Measurements from ENCODE around the gene ABCA1.

GRCh38 chr9:104875897-104876296, 52.1 kb downstream of the ABCA1 start:
- TF ChIP-seq POLR2AphosphoS5 (IDR thresholded peaks at IDR 0.05; ENCODE audit: borderline replicate concordance, low read depth, low read length) = no peak
- no peak for TF ChIP-seq EZH2 (IDR thresholded peaks at IDR 0.05)
